GM21423 (cell line): ENCODE results near the gene SRP68.

ENCODE experiments used
- ATAC-seq: cut with Tn5 transposase; IDR thresholded peaks from one replicate; pipeline ENCODE4 v1.9.1; 2021; ENCODE audit warnings: mild to moderate bottlenecking, moderate library complexity; ENCODE audit not compliant: unreplicated experiment

Gene SRP68

DNA sequence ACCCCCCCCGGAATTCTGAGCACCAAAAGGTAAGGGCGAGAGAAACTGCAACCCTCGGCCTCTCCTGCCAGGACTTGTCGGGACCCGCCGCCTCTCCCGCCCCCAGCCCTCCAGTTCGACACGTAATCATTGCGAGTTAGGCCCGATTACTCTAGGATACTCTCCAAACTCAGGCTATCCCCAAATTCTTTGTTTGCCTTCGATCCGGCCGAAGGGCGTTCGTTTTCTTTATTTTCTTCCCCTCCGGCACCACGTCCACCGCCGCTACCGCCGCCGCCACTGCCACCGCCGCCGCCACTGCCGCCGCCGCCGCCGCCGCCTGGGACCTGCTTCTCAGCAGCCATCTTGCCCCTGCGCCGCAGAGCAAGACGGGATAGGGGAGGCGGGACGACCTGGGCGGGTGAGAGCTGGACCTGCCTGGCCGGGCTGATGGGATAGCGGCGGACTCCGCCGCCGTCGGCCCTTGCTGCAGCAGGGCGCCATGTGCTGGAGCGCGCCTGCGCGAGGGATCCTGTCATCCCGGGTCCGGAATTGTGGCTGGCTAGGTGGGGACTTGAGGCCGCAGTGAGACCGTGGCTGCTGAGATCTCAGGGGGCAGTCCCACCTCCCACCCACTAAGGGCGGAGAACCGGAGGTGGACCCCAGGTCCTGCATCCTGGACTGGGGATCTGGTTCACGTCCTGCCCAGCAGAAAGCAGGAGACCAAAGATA is at the start of gene SRP68:
Gene SRP68, minus strand, starts transcription at position 370 of the 711 bp plus-strand sequence. Its CDS starts 26 bp downstream, at position 344.
- ATAC-seq, result peak; percentile 93

DNA sequence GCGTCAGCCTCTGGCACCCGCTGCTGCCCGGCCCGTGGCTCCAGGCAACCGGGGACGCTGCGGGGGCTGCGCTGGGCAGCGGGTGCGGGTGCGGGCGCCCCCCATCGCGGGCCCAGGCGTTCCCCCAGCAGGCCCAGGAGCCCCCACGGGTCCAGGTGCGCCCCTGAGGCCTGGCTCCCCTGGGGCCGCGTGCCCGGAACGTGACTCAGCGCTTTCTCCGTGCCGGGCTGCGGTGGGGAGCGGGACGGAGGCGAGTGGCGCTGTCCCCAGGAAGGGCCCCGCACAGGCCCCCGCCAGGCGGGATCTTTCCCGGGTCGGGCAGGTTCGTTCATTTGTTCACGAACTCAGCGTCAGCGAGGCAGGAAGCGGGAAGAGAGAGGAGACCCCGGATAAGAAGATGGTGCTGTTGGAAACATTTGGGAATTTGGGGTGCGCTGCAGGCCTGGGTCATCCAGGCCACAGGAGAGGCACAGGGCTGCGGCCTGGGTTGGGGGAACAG is 49.7 kb upstream of the SRP68 start:
- ATAC-seq, result peak; percentile 33

DNA sequence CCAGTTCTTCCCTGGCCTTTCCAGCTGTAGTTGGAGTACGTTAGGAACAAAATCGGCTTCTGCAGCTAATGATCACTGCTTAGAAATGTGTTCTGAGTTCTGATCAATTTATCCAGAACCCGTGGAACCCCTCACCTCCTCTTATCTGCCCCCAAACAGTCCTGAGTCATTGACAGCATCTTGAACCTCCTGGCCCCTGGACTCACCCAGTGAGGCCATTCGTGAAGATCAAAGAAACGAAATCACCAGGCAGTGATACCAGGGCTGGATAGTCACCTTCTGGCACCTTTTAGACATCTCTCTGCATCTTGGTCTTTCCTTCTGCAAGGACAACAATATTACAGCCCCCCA is 48.3 kb upstream of the SRP68 start:
- ATAC-seq, result no peak

DNA sequence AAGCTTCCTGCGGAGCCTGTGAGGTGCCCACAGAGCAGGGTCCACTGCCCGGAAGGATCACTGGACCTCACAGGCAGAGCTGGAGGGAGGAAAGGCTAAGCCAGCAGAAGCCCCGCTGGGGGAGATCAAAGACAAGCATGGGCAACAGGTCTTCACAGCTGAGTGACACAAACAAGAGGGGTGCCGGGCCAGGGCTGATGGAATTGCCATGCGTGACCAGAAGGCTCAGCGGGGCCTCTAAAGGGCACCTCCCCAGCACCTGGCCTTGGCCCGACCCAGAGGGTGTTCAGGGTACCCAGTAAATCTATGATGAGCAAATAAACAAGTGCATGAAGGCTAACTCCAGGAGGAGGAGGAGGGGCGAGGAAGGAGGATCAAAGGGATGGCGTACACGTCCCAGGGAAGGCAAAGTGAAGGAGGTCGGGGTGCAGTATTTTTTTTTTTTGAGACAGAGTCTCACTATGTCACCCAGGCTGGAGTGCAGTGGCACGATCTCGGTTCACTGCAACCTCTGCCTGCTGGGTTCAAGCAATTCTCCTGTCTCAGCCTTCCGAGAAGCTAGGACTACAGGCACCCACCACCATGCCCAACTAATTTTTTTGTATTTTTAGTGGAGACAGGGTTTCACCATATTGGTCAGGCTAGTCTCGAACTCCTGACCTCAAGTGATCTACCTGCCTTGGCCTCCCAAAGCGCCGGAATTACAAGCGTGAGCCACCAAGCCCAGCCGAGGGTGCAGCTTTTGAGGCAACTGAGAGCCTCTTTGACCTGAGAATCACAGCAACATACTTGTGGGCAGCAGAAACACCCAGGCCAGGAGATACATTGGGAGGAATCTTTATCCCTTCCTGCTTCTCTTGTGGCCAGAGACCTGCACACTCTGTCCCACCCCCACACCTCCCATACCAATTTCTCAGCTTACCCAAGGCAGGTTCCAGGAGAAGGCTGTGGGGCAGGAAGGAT is 47.4 kb upstream of the SRP68 start:
- ATAC-seq, result no peak

DNA sequence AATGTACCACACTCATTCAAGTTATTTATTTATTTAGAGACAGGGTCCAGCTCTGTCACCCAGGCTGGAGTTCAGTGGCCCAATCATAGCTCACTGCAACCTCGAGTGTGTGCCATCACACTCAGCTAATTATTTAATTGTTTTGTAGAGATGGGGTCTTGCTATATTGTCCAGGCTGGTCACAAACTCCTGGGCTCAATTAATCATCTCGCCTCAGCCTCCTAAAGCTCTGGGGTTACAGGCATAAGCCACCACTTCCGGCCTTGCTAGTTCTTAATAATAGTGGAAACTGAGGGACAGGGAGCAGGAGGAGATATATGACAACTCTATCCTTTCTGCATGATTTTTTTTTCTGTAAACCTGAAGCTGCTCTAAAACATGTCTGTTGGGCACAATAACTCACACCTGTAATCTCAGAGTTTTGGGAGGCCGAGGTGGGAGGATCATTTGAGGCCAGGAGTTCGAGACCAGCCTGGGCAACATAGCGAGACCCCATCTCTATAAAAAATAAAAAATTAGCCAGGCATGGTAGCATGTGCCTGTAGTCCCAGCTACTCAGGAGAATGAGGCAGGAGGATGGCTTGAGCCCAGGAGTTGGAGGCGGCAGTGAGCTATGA is 42.9 kb upstream of the SRP68 start:
- no peak for ATAC-seq

DNA sequence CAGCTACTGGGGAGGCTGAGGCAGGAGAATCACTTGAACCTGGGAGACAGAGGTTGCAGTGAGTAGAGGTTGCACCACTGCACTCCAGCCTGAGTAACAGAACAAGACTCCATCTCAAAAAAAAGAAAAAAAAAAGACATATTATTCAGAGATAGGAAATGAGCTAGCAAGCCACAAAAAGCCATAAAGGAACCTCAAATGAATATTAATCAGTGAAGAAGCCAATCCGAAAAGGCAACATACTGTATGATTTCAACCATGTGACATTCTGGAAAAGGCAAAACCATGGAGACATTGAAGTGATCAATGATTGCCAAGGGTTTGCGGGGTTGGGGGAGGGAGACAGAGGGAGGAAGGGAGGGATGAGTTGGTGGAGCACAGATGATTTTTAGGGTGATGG is 39.6 kb upstream of the SRP68 start:
- ATAC-seq, result no peak

DNA sequence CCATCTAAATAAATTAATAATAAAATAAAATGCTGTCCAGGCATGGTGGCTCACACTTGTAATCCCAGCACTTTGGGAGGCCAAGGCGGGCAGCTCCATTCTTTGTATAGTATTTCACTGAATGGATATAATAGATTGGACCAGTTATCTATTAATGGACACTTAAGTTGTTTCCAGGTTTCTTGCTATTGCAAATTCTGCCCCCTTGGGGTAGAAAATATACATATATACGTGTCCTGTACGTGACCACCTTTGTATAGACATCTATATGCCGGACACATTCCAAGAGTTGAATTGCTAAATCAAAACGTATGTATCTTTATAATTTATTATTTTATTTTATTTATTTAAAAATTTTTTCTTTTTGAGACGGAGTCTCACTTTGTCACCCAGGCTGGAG is 35.2 kb upstream of the SRP68 start:
- ATAC-seq, result no peak

DNA sequence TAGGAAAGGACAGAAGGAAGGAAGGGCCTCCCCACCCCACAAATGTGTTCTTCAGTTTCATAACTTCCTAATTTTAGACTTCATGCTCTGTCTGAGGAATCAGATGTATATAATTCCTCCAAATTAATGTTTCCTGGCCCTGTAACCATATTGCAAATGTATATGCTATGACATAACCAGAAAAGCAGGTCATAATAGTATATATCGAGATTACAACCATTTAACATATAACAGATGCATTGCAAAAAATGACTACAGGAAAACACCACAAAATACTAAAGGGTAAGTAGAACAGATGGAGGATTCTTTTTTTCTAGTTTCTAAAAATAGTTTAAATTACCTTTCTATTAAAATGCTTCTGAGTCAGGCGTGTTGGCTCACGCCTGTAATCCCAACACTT is 34.4 kb upstream of the SRP68 start:
- ATAC-seq, result no peak

DNA sequence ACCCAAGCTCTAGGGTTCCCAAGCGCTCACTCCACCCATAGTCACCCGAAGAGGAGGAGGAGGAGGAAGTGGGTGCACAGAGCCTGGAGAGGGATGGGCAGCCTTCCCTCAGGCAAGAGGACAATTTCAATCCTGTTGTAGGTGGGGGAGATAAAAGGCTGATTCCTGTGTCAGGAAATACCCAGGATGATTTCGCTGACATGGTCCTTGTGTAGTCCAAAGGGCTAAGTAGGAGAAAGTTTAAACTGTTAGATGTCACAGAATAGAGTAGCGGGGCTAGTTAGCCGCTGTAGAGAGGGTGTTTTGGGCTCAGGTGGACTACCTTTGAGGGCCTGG is 32.5 kb upstream of the SRP68 start:
- ATAC-seq, result no peak

DNA sequence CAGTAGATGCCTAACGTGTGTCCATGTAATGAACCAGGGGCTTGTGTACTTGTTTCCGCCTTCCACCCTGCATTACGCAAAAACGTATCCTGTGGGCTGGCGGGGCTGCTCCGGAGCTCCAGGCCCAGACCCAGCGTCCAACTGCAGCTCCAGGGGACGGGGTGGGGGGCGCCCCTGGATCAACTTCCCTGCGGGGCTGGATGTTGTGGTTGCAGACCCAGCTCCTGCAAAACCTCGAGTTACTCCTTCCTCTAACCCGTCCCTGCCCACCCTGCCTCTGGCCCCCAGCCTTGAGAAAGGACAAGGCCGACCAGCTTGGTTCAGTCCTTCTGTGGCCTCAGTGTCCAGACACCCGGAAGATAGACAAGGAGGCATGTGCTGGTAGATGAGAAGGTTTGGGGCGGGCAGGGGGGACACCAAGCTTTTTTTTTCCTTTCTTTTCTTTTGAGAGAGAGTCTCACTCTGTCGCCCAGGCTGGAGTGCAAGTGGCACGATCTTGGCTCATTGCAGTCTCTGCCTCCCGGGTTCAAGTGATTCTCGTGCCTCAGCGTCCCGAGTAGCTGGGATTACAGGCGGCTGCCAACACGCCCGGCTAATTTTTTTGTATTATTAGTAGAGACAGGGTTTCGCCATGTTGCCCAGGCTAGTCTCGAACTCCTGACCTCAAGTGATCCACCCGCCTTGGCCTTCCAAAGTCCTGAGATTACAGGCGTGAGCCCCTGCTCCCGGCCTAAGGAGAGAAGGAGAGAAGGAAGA is 32.0 kb upstream of the SRP68 start:
- no peak for ATAC-seq

DNA sequence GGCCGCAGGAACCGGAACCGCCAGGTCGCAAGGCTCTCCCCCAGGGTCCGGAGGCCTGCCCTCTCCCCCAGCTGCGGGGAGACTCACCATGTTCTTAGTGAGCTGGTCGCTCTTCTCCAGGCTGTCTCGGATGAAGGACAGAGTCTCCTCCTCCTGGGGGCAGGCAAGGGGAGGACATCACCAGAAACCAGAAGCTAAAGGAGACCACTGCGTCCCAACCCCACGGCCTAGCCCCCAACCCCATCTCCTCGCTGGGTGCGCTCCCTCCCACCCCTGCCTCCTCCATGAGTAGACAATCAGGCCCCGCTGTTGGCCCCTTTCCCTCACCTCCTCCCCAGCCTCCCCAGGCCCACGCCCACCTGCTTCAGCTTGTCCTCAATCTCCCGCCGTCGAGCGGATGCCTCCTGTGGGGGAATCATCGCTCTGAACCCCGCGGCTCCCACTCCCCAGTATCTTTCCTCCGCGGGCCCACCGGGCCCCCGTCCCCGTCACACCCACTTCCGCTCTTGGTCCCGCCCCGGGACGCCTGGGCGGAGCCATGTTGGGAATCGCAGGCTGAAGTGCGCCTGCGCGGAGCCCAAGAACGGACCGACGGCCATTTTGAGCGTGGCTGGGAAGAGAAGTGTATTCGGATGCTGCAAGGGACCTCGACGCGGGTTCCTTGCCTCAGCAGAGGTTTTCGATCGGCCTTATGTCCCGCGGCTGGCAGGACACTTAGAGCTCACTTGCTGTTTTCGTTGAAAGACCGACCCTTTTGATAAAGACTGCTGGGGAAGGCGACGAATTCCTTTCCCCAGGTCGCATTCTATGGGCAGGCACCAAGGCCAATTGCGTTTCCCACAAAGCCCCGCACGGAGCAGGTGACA is 31.2 kb upstream of the SRP68 start, which contains the start of gene EXOC7:
Gene EXOC7, minus strand, starts transcription at position 514 of the 866 bp plus-strand sequence. Its CDS starts 95 bp downstream, at position 419.
- peak; percentile 84 for ATAC-seq

DNA sequence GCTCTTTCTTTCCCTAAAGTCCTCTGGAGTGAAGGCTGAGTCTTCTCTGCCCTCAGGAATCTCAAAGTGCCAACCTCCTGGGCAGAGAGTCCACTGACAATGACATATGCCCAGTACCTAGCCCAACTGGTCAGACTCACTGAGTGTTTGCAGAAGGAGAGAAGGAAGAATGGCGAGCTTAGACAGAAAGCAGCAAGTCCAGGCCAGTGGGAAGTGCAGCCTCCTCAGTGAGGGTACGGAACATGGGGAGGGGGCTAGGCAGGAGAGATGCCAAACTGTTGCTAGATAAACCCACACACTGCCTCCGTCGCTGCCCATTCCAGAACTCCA is 30.6 kb upstream of the SRP68 start:
- no peak for ATAC-seq

DNA sequence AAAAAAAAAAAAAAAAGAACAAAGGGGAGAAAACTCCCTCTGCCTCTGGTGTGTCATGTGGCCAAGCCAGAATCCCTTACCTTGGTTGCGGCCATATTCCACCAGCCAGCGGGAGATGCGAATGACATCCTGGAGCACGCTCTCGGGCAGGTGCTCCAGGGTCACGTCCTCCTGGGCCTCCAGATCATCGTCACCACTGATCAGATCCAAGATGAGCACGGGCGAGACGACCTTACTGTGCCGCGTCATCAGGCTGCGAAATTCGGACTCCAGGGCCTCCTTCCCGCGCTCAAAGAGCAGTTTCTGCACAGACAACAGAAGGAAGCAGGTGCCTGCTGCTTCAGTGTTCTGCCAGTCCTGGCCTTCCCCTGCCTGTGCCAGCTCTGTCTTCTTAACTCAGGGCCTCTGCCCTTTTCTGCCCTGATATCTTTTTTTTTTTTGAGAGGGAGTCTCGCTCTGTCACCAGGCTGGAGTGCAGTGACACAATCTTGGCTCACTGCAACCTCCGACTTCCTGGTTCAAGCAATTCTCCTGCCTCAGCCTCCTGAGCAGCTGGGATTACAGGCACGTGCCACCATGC is 25.5 kb upstream of the SRP68 start:
- no peak for ATAC-seq

DNA sequence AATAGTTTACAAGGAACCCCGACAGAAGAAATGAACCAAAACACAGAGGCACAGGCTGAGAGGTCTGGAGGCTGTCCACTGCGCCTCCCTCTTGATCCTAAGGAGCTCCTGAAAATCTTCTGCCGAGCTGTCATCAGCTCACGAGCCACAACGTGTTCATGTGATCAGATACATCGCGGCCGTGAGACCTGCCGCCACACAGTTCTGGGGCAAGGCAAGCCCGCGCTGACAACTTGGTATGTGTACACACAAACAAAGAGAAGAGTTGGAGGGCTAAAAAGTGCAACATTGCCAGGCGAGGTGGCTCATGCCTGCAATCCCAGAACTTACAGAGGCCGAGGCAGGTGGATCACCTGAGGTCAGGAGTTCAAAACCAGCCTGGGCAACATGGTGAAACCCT is 23.6 kb upstream of the SRP68 start:
- no peak for ATAC-seq

DNA sequence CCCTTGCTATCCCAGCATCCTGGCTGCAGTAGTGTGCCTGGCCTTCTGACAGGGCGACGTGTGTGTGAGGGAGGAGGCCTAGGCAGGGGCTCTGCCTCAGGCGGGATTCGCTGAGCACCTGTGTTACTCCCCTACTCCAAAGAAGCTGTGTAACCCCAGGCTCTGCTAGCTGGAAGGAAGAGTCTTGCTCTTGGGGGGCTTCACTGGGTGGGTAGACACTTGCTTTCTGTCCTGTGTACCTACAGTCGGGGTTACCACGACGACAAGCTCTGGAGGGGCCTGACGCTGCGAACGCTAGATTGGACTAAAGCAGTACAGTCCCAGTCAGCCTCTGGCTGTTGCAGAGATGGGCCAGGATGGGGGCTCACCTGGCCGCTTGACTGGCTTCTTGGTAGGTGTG is 21.7 kb upstream of the SRP68 start:
- no peak for ATAC-seq

DNA sequence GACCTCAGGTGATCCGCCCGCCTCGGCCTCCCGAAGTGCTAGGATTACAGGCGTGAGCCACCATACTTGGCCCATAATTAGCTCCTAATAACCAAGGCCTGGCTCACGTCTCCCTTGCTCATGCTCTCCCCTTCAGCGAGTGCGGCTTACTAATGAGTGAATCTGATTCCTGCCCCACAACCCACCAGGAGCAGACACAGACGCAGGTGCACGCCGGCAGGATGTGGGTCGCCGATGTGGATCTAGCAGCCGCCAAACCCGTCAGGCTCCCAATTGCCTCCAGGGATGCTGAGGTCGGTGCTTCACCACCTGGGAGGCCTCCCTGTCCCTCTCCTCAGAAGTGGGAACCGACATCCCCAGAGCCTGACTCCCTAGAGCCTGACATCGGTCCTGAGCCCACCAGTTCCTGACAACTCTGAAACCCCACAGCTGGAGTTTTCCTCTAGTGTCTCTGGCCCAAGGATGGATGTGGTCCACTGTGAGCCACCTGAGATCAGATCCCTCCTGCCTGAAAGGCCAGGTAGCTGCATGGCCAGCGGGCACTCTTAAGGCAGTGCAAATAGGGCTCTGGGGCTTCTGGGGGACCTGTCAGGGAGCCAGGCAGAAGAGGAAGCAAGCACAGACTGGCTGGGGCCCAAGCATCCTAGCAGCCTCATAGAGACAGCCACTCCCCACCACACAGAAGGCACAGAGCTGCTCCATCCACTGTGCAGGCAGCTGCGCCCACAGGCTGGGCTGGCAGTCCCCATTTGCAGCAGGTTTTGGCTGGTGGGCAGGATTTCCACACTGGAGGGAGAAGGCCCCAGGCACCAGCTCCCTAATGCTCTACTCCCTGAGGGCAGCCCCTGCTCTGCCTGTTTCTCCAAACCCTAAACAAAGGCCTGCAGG is 20.5 kb upstream of the SRP68 start:
- no peak for ATAC-seq

DNA sequence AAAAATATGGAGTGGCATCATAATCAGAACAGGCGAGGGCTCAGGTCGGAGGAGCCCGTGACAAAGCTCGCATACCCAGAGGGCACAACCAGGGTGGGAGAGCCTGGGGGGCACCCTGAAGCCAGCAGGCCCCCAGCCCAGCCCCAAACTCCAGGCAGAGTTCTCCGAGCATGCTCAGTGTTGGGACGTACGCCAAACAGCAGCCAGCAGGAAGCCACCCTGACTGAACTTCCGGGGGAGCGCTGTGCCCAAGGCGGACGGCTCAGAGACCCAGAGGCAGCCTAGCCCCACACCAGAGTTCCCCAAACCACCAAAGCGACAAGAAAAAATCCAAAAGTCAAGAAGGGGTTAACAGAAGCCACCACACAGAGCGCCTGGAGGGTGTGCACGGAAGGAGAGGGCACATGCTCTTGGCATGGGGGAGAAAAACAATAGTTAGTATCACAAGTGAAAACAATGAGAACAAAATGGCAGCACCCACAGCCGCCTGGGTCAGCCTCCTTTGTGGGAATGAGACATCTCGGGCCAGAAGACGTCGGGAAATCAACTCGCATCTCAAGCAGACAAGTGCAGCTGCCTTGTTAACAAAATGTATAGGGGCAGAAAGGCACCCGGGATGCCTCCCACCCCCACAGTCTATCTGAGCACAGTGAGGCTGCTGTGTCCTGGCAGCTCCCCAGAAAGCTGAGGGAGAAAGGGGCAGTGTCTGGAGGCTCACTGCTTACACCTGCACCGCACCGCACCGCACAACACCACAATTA is 19.4 kb upstream of the SRP68 start:
- ATAC-seq, result no peak
